A549 (cell line): ENCODE data around the gene NYAP1. TPM values are rescaled to one million over a fixed set of nuclear protein-coding genes. Genes with fewer than 3 reads are reported as not detected.

Experiments used
- ATAC-seq, 2 experiments: fragments of 200-7000 bp in 1 of 2; fragments of >200 bp in 1 of 2; cut with Nextera tagmentation in 1 of 2; cut with Tn5 transposase in 1 of 2; 3 replicates each; pipeline versions ENCODE4 v1.8.0 to v1.9.1; 2018 to 2020; ENCODE audit warnings: mild to moderate bottlenecking in 1 of 2, moderate library complexity in 1 of 2
- CTCF ChIA-PET: fragments of 300-600 bp; sonication (Branson Sonifier 250); formaldehyde crosslinking; extraction: SDS; loops from one replicate; lab custom pipeline; 2021; ENCODE audit warnings: antibody characterized with exemption, inconsistent platforms; lab: Yijun Ruan, JAX
- POLR2A ChIA-PET: fragments of 350-600 bp; formaldehyde crosslinking; extraction: SDS; loops from one replicate; lab custom pipeline; 2021; ENCODE audit warnings: antibody characterized with exemption, inconsistent platforms; lab: Yijun Ruan, JAX
- DNase-seq, 2 experiments: peaks; one replicate each; pipeline versions ENCODE4 v3.0.0 to v3.0.0-alpha.2; 2011 to 2016; ENCODE audit warnings: low read depth in 1 of 2, low spot score in 1 of 2
- FAIRE-seq: peaks from 2 replicates; lab custom pipeline; 2011; peaks lifted over from hg19 to GRCh38; lab: Jason Lieb, UNC
- H3K27ac ChIP-seq, 2 experiments: fragments of >200 bp; sonication (Bioruptor Twin); formaldehyde crosslinking; 3 replicates each; pipeline ENCODE4 v1.5.1; 2016 to 2017
- H3K4me1 ChIP-seq: fragments of >200 bp; sonication (Bioruptor Twin); formaldehyde crosslinking; 3 replicates; pipeline ENCODE4 v1.6.1; 2016
- H3K4me2 ChIP-seq: fragments of >200 bp; sonication (Bioruptor Twin); formaldehyde crosslinking; 3 replicates; pipeline ENCODE4 v1.6.1; 2016
- H3K4me3 ChIP-seq: fragments of >200 bp; sonication (Bioruptor Twin); formaldehyde crosslinking; 3 replicates; pipeline ENCODE4 v1.5.1; 2016
- H3K9me3 ChIP-seq: fragments of >200 bp; sonication (Bioruptor Twin); formaldehyde crosslinking; 3 replicates; pipeline ENCODE4 v1.6.1; 2016
- CBX2 ChIP-seq: fragments of 200-600 bp; sonication (generic); IDR thresholded peaks from 2 replicates; pipeline ENCODE4 v1.6.1; 2016; ENCODE audit warnings: low read depth, mild to moderate bottlenecking, borderline replicate concordance
- CBX8 ChIP-seq: fragments of 200-600 bp; sonication (generic); IDR thresholded peaks from 2 replicates; pipeline ENCODE4 v1.6.1; 2016
- CHD2 ChIP-seq: fragments of 150-350 bp; IDR thresholded peaks from 2 replicates; pipeline ENCODE4 v1.6.1; 2014; ENCODE audit warnings: low read length; ENCODE audit not compliant: partially characterized antibody
- CHD4 ChIP-seq: fragments of 200-600 bp; sonication (generic); IDR thresholded peaks from 2 replicates; pipeline ENCODE4 v1.6.1; 2016; ENCODE audit warnings: antibody characterized with exemption, mild to moderate bottlenecking, borderline replicate concordance
- EHF ChIP-seq: fragments of 250-450 bp; sonication (Bioruptor Pico); IDR thresholded peaks from 2 replicates; pipeline ENCODE4 v1.5.0; 2020; ENCODE audit warnings: mild to moderate bottlenecking
- EHMT2 ChIP-seq: fragments of 200-600 bp; sonication (generic); IDR thresholded peaks from 2 replicates; pipeline ENCODE4 v1.6.1; 2016; ENCODE audit warnings: antibody characterized with exemption, low read depth, mild to moderate bottlenecking, moderate library complexity
- FOSB ChIP-seq: fragments of 250-450 bp; sonication (Bioruptor Pico); IDR thresholded peaks from 2 replicates; pipeline ENCODE4 v1.5.0; 2020; ENCODE audit warnings: mild to moderate bottlenecking, moderate library complexity
- GATA3 ChIP-seq: IDR thresholded peaks from 2 replicates; pipeline ENCODE4 v1.6.1; 2012; ENCODE audit warnings: borderline replicate concordance
- JUN ChIP-seq, 2 experiments: fragments of >200 bp; sonication (Bioruptor Twin); formaldehyde crosslinking; IDR thresholded peaks; 2 replicates in 1 of 2; 3 replicates in 1 of 2; pipeline ENCODE4 v1.6.1; 2016 to 2017
- JUNB ChIP-seq: fragments of >200 bp; sonication (Bioruptor Twin); formaldehyde crosslinking; IDR thresholded peaks from 2 replicates; pipeline ENCODE4 v1.6.1; 2016
- NPAS2 ChIP-seq: fragments of 250-450 bp; sonication (Bioruptor Pico); IDR thresholded peaks from 2 replicates; pipeline ENCODE4 v1.8.0; 2022; ENCODE audit warnings: mild to moderate bottlenecking, moderate library complexity, borderline replicate concordance
- PHF8 ChIP-seq: fragments of 200-600 bp; sonication (generic); IDR thresholded peaks from 2 replicates; pipeline ENCODE4 v1.6.1; 2016; ENCODE audit warnings: low read depth, mild to moderate bottlenecking, antibody characterized with exemption, moderate library complexity, borderline replicate concordance
- POLR2AphosphoS2 ChIP-seq: conservative IDR thresholded peaks from 2 replicates; pipeline ENCODE4 v1.6.1; 2012; ENCODE audit warnings: low read length, improper control_type of control experiment, inconsistent platforms
- RARB ChIP-seq: fragments of 250-450 bp; sonication (Bioruptor Pico); IDR thresholded peaks from 2 replicates; pipeline ENCODE4 v1.8.0; 2021; ENCODE audit warnings: mild to moderate bottlenecking, moderate library complexity
- SMC3 ChIP-seq: fragments of >200 bp; sonication (Bioruptor Twin); formaldehyde crosslinking; IDR thresholded peaks from 3 replicates; pipeline ENCODE4 v1.6.1; 2018; ENCODE audit warnings: inconsistent platforms
- TFCP2L1 ChIP-seq: fragments of 250-450 bp; sonication (Bioruptor Pico); IDR thresholded peaks from 2 replicates; pipeline ENCODE4 v1.5.0; 2021; ENCODE audit warnings: mild to moderate bottlenecking
- ZFP36 ChIP-seq: fragments of 450-650 bp; IDR thresholded peaks from 2 replicates; pipeline ENCODE4 v1.6.1; 2014; ENCODE audit warnings: borderline replicate concordance; ENCODE audit not compliant: partially characterized antibody
- ZSCAN20 ChIP-seq: fragments of 250-450 bp; sonication (Bioruptor Pico); IDR thresholded peaks from 2 replicates; pipeline ENCODE4 v1.8.0; 2022; ENCODE audit warnings: mild to moderate bottlenecking, moderate library complexity
- WGBS: methylation state at CpG from one replicate; pipeline ENCODE4 v1.1.6; 2017; ENCODE audit errors: missing lambda C conversion rate; 5-methylcytosine and 5-hydroxymethylcytosine counted together
- polyA plus RNA-seq, 4 experiments: library from polyadenylated mRNA; depleted of rRNA in 3 of 4; stranded (reverse); fragments of >200 nt; fragmentation: RNase III in 1 of 4; extraction: RNeasy Plus Mini Kit Qiagen cat#74134 plus additional on column Dnase treatment in 1 of 4; gene quantifications; 2 replicates in 3 of 4; 3 replicates in 1 of 4; pipeline ENCODE4 v1.2.3, GENCODE V29; 2011 to 2017
- TF ChIP-seq, protein P1 (sequence below): fragments of 250-450 bp; sonication (Bioruptor Pico); IDR thresholded peaks from 2 replicates; pipeline ENCODE4 v1.5.0; 2020; ENCODE audit warnings: low read depth, mild to moderate bottlenecking, moderate library complexity
- TF ChIP-seq, protein P2 (sequence below): fragments of >200 bp; sonication (Bioruptor Twin); formaldehyde crosslinking; IDR thresholded peaks from 3 replicates; pipeline ENCODE4 v1.5.1; 2016
- TF ChIP-seq, protein P3 (sequence below): fragments of 450-650 bp; IDR thresholded peaks from 2 replicates; pipeline ENCODE4 v1.6.1; 2014; ENCODE audit warnings: antibody characterized with exemption
- TF ChIP-seq, protein P4 (sequence below): fragments of >200 bp; sonication (Bioruptor Twin); formaldehyde crosslinking; IDR thresholded peaks from 2 replicates; pipeline ENCODE4 v1.6.1; 2016

Gene NYAP1
- polyA plus RNA-seq, 2 of the 4 experiments (the other 2 are of a cell fraction) = 0.47 to 3.1 TPM

DNA sequence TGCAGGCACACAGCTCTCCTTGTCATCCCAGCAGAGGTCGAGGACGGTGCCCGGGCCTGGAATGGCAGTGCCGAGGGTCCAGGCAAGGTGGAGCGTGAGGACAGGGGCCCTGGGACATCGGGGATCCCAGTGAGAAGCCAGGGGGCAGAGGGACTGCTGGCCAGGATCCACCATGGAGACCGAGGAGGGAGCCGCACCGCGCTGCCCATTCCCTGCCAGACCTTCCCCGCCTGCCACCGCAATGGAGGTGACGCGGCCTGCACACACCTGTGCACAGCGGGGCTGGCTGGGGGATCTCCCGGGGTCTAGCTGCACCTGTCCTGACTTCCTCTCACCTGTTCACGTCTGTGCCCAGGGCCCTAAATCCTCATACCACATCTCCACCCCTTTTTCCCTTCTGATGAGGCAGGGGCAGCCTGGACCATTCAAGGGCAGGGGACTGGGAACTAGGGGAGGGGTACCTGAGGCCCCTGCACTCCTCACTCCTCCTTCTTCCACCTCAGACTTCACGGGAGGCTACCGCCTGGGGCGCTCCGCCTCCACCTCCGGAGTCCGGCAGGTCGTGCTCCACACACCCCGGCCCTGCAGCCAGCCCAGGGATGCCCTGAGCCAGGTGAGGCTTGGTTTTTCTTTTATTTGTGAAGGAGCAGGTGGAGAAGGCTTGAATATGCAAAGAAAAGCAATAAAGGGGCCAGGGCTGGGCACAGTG, 6.9 kb downstream of the NYAP1 start (continued):
- TF ChIP-seq, protein P1, sequence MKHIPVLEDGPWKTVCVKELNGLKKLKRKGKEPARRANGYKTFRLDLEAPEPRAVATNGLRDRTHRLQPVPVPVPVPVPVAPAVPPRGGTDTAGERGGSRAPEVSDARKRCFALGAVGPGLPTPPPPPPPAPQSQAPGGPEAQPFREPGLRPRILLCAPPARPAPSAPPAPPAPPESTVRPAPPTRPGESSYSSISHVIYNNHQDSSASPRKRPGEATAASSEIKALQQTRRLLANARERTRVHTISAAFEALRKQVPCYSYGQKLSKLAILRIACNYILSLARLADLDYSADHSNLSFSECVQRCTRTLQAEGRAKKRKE (CRISPR knock-in tag) = no peak
- TF ChIP-seq RARB (CRISPR knock-in tag) (no peak), JUNB (no peak), EHMT2 (no peak), ZSCAN20 (no peak), POLR2AphosphoS2 (no peak)

DNA sequence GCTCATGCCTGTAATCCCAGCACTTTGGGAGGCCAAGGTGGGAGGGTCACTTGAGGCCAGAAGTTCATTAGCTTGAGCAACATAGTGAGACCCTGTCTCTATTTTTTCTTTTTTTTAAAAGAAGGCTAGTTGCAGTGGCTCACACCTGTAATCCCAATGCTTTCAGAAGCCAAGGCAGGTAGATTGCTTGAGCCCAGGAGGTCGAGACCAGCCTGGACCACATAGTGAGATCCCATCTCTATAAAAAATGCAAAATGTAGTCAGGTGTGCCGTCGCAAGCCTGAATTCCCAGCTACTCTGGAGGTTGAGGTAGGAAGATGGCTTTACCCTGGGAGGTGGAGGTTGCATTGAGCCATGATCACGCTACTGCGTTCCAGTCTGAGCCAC, 7.5 kb downstream of the NYAP1 start:
- Histone ChIP-seq H3K4me3 (no peak overlapping the region), H3K4me2 (no peak overlapping the region), H3K9me3 (no peaks in the 10 kb centered on the region), H3K4me1 (peaks cover 9% of the 10 kb centered on the region; the same call in 2 of the 3 replicates), H3K27ac (no peak overlapping the region)
- ATAC-seq (no peak), DNase-seq (no peak), FAIRE-seq (no peak)
- ChIA-PET POLR2A (no interaction called here), CTCF (interaction anchor here (1.7 to 3.9 kb wide), 2 partner anchors 9 to 69 kb away, joined by 5 to 22 read pairs; no protein-coding TSS in a partner anchor)
- WGBS = 78% methylated on average over 5 of the region's 5 CpGs
- TF ChIP-seq ZFP36 = no peak
- TF ChIP-seq ZSCAN20 = no peak
- no peak for TF ChIP-seq GATA3
- TF ChIP-seq EHF (CRISPR knock-in tag) = no peak
- TF ChIP-seq JUN (IDR thresholded peaks at IDR 0.05) = no peak
- TF ChIP-seq, protein P2, sequence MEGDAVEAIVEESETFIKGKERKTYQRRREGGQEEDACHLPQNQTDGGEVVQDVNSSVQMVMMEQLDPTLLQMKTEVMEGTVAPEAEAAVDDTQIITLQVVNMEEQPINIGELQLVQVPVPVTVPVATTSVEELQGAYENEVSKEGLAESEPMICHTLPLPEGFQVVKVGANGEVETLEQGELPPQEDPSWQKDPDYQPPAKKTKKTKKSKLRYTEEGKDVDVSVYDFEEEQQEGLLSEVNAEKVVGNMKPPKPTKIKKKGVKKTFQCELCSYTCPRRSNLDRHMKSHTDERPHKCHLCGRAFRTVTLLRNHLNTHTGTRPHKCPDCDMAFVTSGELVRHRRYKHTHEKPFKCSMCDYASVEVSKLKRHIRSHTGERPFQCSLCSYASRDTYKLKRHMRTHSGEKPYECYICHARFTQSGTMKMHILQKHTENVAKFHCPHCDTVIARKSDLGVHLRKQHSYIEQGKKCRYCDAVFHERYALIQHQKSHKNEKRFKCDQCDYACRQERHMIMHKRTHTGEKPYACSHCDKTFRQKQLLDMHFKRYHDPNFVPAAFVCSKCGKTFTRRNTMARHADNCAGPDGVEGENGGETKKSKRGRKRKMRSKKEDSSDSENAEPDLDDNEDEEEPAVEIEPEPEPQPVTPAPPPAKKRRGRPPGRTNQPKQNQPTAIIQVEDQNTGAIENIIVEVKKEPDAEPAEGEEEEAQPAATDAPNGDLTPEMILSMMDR = no peak
- TF ChIP-seq, protein P3, sequence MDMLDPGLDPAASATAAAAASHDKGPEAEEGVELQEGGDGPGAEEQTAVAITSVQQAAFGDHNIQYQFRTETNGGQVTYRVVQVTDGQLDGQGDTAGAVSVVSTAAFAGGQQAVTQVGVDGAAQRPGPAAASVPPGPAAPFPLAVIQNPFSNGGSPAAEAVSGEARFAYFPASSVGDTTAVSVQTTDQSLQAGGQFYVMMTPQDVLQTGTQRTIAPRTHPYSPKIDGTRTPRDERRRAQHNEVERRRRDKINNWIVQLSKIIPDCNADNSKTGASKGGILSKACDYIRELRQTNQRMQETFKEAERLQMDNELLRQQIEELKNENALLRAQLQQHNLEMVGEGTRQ = no peak
- TF ChIP-seq SMC3 = no peak
- no peak for TF ChIP-seq PHF8
- TF ChIP-seq, protein P4, sequence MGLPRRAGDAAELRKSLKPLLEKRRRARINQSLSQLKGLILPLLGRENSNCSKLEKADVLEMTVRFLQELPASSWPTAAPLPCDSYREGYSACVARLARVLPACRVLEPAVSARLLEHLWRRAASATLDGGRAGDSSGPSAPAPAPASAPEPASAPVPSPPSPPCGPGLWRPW = no peak
- TF ChIP-seq CBX8 = no peak
- TF ChIP-seq FOSB (CRISPR knock-in tag) = no peak
- no peak for TF ChIP-seq NPAS2 (CRISPR knock-in tag)
- no peak for TF ChIP-seq CHD4
- no peak for TF ChIP-seq CBX2
- no peak for TF ChIP-seq TFCP2L1 (CRISPR knock-in tag)
- TF ChIP-seq CHD2 = no peak
